GM19395 (cell line): ENCODE data around the gene FKBP15.
"Not testable (repeated sequence)": the region's sequence is repeated elsewhere in the genome, so short reads cannot be mapped to it uniquely, and the experiment has no call there.

Experiments
- ATAC-seq: cut with Tn5 transposase; IDR thresholded peaks from one replicate; pipeline ENCODE4 v1.9.1; 2021; ENCODE audit warnings: mild to moderate bottlenecking, moderate library complexity; ENCODE audit not compliant: unreplicated experiment

Gene FKBP15, protein sequence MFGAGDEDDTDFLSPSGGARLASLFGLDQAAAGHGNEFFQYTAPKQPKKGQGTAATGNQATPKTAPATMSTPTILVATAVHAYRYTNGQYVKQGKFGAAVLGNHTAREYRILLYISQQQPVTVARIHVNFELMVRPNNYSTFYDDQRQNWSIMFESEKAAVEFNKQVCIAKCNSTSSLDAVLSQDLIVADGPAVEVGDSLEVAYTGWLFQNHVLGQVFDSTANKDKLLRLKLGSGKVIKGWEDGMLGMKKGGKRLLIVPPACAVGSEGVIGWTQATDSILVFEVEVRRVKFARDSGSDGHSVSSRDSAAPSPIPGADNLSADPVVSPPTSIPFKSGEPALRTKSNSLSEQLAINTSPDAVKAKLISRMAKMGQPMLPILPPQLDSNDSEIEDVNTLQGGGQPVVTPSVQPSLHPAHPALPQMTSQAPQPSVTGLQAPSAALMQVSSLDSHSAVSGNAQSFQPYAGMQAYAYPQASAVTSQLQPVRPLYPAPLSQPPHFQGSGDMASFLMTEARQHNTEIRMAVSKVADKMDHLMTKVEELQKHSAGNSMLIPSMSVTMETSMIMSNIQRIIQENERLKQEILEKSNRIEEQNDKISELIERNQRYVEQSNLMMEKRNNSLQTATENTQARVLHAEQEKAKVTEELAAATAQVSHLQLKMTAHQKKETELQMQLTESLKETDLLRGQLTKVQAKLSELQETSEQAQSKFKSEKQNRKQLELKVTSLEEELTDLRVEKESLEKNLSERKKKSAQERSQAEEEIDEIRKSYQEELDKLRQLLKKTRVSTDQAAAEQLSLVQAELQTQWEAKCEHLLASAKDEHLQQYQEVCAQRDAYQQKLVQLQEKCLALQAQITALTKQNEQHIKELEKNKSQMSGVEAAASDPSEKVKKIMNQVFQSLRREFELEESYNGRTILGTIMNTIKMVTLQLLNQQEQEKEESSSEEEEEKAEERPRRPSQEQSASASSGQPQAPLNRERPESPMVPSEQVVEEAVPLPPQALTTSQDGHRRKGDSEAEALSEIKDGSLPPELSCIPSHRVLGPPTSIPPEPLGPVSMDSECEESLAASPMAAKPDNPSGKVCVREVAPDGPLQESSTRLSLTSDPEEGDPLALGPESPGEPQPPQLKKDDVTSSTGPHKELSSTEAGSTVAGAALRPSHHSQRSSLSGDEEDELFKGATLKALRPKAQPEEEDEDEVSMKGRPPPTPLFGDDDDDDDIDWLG

DNA sequence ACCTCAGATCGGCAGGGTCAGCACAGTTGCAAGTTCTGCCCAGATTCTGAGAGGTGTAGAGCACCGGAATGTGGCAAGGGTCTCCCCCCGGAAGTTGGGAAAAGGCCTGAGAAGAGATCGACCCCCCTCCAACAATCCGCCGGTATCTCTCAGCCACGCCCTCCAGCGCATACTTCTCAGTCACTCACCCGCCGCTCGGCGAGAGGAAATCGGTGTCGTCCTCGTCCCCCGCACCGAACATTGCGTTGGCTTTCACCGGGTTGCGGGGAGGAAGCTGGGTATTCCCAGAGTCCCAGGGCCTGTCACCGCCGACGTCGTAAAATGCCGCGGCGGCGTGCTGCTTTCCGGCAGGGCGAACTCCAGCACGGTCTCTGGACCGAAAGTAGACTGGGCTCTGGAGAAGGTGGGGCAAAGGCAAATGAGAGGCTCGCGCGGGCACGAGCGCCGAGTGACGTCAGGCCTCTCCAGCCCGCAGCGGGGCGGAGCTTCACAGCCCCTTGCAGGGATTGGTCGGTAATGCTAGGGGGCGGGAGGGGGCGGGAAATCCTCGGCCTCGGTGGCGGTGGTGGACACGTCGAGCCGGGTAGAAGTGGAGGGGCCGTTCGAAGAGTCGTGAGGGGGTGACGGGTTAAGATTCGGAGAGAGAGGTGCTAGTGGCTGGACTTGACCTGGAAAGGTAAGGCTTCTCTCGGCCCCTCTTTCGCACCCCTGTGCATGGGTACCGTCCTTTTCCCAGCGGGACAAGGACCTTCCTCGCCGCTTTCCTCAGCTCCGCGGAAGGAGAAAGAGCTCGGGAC lies at the start of gene FKBP15, which contains the start of gene SLC31A1:
Gene FKBP15, minus strand, starts transcription at position 275 of the 797 bp plus-strand sequence. Its CDS starts 34 bp downstream, at position 241.
Gene SLC31A1, plus strand, starts transcription at position 542 of the 797 bp plus-strand sequence. CDS start 34,605 bp downstream, outside the sequence.
- ATAC-seq: peak; percentile 82

DNA sequence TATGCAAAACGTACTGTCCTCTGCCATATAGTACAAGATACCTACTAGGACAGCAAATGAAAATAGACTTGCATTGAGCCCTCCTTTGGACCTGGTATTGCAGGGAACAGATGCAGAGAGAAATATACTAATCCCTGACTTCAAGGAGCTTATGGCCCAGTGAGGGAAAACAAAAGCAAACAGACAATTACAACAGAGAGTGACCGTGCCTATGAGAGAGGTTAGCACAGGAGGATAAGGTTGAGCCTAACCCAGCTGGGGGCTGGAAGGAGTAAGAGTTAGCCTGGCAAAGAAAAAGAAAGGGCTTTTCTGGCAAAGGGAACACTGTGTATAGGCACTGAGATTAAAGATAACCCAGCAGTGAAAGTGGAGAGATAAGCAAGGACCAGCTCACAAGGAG lies 48.8 kb upstream of the FKBP15 start:
- no peak for ATAC-seq

DNA sequence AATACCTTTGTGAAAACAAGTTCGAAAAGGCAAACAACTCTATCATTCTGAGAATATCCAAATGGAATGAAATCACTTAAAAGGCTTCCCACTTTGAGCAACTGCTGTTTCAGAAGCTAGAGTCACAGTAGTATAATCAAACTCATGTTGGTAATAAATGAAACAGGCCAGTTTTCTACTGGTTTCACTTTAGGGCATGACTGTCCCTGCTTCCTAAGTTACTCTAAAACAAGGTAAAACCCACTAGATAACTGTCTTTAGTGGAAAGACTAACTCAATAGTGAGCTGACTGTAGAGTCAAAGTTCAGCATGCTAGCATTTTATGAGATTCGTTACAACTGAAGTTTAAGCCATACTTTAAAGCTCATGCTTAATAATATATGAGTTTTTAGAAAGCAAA lies 48.3 kb upstream of the FKBP15 start:
- ATAC-seq: no peak

DNA sequence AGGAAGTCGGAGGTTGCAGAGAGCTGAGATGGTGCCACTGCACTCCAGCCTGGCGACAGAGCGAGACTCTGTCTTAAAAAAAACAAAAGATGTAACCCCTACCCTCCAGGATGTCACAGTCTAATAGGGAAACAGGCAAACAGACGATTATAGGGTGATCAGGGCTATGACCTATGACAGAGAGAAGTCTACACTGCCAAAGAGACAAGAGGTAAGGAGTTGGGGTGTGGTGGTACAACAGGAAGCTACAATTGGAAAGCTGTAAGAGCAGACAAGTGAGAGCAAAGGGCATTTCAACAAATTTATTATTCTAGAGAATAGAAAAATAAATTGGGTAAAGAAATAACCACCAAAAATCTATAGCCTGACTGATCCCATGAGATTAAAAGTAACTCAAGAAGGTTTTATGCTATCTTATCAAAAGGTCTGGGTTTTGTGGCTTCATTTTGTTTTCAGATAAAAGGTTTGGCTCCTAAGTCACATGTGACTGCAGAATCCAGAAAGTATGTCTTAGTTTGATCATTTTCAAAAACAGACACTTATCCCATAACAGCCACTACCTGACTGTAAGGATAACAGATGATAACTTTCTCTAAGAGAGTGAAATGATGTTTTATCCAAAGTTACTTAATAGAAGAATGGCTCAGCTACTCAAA lies 47.0 kb upstream of the FKBP15 start:
- ATAC-seq: no peak

DNA sequence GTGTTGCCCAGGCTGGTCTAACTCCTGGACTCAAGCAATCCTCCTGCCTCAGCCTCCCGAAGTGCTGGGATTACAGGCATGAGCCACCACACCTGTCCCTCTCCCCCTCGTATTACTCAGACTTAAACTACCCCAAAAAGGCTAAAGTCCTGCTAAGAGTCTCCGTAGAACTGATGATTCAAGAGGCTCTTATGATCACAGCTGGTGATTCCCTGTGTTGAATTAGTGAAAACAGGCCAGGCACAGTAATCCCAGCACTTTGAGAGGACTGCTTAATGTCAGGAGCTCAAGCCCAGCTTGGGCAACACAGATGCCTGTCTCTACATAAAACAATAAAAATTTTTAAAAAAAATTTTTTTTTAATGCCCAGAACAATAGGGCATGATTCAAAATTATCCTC lies 45.1 kb upstream of the FKBP15 start:
- no peak for ATAC-seq

DNA sequence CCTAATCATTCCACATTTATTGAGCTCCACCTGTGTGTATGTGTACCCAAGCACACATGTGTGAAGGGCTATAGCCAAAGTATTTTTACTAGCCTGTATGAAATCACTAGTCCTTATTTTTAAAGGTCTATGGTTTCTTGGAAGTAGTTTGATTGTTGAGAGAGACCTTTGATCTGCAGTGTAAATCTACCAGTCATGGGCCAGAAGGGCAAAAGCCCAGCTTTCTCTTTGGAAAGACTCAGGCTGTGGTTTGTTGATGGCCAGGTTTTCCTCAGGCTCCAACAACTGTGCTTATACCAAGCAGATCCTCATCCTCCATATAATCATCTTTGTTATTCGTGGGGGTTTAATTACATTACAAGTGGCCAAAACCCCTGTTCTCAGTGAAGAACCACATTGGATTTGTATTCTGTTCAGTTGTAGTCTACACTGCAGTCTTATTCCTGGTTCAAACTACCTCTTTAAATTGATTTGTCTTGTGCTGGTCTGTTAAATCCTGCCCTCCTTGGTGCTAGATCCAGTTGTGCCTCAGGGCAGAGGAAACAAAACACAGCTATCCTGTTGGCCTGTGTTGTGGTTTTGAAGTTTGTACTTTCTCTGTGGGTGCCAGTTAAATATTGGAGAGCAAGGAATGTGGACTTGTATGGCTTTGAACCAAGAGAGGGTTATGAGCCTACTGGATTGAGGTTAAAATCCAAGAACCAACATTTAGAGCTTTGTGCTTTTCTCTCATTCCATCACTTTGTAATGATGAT lies 41.0 kb upstream of the FKBP15 start:
- no peak for ATAC-seq

DNA sequence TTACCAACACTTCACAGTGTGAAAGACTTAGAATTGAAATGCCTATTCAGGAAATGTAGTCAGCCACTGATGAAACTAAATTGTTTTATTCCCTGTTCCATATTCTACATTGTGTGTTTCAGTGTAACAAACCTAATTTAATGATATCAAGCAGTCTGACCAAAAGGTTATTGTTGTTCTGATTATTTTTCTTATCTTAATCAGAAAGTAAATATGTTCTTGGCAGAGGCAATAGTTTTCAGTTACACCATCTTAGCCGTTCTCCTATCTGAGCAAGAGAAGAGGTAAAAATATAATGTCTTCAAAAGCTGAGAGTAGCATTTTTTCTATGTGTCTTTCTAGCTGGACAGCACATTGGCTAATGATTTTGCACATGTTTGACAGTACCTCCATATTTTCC lies 37.2 kb upstream of the FKBP15 start:
- ATAC-seq: no peak

DNA sequence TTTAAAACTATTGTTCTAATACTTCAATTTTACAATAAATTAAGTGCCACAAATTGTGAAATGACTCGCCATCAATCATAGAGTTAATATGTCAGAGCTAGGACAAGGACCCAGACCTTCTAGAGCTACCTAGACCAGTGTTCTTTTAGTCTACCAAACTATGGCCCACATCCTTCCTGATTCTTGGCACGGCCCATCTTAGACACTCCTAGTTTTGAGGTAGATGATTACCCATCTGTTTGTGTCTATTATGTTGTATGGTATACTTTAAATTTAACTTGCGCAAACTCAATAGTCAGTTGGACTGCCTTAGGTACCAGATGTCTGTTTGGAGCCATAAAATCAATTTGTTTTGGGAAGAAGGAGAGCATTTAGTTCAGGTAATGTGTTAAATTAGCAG lies 36.8 kb upstream of the FKBP15 start:
- ATAC-seq: no peak

DNA sequence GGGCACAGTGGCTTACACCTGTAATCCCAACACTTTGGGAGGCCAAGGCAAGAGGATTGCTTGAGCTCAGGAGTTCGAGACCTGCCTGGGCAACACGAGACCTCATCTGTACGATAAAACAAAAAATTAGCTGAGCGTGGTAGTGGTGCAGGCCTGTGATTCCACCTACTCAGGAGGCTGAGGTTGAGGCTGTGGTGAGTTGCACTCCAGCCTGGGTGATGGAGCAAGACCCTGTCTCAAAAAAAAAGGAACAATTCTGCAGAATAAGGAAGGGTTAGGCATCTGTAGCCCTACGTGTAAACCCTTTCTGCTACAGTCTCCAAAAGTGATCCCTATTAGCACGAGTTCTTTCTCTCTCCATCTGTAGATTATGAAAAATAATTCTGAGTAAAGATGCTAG lies 34.4 kb upstream of the FKBP15 start:
- no peak for ATAC-seq

DNA sequence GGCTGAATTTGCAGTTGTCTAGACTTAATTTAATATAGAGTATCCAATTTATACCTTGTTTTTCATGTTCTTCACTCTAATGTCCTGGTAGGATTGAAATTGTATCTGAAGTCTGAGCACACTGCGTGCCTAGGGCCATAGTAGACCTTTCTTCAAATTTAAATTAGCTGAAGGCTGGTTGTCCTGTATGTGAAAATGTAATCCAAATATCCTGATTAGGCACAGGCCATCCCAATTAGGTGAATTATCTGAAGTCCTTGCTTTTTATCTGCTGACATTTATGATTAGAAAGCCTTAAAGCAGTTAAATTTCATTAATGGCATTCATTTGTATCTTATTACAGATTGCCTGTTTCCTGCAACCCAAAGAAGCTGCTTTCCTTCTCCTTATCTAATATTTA lies 33.9 kb upstream of the FKBP15 start:
- ATAC-seq: no peak

DNA sequence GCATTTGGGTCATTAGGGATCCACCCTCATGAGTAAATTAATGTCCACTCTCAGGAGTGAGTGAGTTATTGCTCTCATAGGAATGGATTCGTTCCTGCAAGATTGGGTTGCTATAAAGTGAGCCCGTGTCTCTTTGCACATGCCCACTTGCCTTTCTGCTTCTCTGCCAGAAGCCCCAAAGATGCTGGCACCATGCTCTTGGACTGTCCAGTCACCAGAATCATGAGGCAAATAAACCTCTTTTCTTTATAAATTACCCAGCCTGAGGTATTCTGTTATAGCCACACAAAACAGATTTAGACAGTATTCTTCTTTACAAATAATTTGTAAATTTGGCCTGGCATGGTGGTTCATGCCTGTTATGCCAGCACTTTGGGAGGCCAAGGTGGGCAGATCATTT lies 29.7 kb upstream of the FKBP15 start:
- no peak for ATAC-seq

DNA sequence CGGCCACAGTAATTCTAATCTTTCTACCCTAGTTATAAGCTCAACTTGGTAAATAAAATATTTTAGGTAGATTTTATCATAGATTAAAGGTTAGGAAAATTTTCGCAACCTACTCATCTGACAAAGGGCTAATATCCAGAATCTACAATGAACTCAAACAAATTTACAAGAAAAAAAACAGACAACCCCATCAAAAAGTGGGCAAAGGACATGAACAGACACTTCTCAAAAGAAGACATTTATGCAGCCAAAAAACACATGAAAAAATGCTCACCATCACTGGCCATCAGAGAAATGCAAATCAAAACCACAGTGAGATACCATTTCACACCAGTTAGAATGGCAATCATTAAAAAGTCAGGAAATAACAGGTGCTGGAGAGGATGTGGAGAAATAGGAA lies 28.6 kb upstream of the FKBP15 start:
- not testable (repeated sequence) for ATAC-seq

DNA sequence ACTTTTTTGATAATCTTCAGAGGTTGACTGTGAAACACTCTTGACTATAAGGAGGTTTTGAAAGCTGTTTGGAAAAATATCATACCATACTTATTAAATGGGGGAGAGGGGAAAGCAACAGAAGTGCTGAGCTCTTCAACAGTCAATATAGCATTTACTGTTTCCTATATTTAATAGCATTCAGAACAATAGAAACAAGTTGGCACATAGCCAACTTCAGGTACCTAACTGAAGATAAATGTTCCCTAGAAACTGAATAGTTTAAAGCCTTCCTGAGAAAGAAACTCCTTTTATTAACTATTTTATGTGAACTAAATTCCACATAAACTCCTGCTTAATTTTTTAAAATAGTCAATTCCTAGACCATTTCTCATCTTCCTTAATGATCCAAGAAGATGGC lies 26.6 kb upstream of the FKBP15 start:
- ATAC-seq: no peak

DNA sequence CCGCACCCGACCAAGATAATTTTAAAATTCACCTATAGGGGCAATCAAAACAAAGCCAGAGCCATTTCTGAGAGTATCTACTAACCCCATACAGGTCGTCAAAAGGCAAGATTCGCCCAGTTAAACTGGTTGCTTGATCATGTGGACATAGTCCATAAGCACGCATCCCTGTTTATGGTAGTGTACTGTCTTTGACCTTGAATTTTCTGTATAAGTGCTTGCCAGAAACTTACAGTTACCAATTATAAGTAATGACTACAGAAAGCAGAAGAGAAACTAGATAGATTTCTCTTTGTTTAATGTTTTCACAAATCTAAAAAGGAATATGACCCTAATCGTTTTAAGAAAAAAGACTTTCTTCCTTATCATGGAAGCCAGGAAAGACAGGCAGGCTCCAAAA lies 25.9 kb upstream of the FKBP15 start:
- no peak for ATAC-seq

DNA sequence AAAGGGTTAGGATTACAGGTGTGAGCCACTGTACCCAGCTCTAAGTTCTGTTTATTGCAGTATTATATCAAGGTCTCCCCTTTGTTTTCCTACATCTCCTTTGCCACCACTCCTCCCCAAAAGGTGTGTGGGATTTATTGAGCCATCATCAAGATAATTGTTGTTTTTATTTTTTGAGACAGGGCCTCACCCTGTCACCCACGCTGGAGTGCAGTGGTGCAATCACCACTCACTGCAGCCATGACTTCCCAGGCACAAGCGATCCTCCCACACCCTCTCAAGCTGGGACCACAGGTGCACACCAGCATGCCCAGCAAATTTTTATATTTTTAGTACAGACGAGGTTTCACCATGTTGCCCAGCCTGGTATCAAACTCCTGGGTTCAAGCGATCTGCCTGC lies 24.8 kb upstream of the FKBP15 start:
- ATAC-seq: no peak

DNA sequence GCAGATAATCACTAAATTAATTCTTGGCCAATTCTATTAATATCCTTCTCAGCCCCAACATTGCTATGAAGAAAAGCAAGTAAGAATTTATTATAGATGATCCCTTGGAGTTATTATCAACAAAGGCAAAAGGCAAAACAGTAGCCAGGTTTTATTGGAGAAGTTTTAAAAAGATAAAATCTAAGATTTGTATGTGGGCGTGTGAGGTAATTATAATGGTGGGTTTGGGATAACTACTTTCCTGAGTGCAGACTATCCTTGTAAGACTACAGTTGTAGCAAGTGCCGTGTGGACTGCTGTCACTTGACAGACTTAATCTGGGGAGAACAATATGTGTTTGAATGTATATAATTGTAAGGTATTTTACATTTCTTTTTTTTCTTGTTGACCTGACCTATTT lies 23.5 kb upstream of the FKBP15 start:
- ATAC-seq: no peak

DNA sequence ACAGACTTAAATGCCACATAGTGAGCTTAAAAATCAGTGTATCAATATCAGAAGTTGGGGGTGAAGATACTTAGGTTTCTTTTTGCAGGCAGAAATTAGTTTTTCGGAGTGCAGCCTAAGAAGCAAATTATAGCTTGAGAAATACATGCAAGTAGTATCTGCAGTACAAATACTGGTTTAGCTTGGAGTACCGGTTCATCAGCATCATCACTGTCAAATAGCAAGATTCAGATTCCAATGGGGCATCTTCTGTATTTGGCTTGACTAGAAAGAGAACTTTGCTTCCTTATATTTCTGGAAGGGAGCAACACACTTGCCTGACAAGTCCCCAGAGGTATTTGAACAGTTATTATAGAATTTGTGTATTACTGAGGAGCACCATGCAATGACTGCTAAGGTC lies 20.1 kb upstream of the FKBP15 start:
- no peak for ATAC-seq

DNA sequence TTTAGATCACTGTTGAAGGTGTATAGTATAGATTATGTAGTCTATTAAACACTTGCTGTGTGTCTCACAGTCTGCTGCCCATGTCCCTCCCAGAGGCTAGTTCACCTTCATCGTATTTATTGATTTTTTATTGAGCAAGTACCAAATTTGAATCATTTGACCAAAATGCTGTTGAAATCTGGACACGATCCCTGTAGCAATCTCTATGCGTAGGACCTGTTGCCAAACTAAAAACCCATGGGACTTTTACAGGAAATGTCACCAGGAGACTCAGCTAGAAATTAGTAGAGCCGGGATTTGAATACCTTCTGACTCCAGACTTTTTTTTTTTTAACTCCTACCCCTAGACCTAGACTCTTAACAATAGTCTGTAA lies 17.8 kb upstream of the FKBP15 start:
- no peak for ATAC-seq

DNA sequence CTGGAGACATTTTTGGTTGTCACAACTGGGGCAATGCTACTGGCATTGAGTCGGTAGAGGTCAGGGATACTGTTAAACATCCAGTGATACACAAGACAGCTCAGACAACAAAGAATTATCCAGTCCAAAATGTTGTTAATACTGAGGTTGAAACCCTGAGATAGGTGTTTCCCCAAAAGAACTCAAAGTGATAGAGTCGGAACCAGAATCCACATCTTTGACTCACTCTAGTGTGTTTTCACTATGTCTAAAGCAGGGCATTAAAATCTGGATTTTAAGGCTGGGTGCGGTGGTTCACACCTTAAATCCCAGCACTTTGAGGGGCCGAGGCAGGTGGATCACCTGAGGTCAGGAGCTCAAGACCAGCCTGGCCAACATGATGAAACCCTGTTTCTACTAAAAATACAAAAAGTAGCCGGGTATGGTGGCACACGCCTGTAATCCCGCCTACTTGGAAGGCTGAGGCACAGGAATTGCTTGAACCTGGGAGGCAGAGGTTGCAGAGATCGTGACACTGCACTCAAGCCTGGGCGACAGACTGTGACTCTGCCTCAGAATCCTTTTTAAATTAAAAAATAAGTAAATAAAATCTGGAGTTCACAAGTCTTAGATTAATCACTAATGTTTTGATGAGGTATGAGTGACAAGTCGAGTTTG lies 17.3 kb upstream of the FKBP15 start:
- ATAC-seq: no peak
